ENCODE results near the gene MRPL37.

The MRPL37 gene

DNA sequence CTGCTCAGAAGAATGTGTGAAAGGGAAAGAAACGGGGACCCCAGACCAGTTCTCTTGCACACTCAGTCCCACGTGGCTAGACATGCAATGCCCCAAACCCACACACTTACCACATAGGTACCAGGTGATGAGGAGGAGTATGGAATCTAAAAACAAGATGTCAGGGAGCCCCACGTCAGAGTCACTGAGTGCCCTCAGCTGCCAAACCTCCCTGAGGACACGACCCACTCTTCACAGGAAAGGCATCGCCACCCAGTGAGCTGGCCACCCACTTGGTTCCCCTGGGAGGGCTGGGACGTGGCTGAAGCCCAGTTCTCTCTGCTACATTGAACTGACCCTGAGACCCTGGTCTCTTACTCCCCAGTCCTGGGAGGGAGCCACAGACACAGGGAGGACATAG is 41.4 kb downstream of the MRPL37 start:
- DNase-seq (ENCODE audit: low spot score), result no peak

- DNase-seq (ENCODE audit: low spot score), result no peak
Measured at GRCh38 chr1:54243022-54243421, 43.1 kb downstream of the MRPL37 start.

DNA sequence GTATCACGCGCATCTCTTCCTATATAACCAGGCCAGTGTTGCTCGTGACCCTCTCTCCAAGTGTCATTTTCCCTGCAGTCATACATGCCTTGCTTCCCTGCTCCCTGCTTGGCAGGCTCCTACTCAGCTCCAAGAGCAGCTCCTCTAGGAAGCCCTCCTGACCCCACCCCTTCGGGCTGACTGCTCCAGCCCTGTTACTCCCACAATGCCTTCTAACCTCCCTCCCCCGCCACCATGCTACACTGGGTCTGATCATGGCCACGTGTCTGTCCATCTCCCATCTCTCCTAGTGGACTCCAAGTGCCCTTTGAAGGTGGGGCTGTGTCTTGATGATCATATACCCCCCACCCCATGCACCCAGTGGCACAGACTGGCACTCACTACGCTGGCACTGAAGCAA is 44.7 kb downstream of the MRPL37 start:
- no peak for DNase-seq (ENCODE audit: low spot score)

DNA sequence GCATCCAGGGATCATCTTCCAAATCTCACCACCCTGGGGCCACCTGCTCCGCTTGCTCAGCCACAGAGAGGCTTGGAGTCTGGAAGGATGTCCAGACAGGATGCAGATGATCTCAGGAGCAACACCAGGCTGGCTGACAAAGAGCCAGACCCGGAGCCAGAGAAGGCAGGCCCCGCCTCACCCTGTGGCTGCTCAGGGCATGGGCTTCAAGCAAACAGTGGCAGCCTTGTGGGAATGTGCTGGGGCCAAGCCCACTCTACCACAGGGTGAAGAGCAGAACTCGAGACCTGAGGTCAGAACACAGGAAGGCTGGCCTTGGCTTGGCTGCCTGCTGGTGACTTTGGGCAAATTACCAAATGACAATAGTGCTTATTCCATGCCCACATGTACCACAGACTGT is 45.5 kb downstream of the MRPL37 start:
- no peak for DNase-seq (ENCODE audit: low spot score)

GRCh38 chr1:54246116-54246721 is 46.3 kb downstream of the MRPL37 start:
- no peak for DNase-seq (ENCODE audit: low spot score)

DNA sequence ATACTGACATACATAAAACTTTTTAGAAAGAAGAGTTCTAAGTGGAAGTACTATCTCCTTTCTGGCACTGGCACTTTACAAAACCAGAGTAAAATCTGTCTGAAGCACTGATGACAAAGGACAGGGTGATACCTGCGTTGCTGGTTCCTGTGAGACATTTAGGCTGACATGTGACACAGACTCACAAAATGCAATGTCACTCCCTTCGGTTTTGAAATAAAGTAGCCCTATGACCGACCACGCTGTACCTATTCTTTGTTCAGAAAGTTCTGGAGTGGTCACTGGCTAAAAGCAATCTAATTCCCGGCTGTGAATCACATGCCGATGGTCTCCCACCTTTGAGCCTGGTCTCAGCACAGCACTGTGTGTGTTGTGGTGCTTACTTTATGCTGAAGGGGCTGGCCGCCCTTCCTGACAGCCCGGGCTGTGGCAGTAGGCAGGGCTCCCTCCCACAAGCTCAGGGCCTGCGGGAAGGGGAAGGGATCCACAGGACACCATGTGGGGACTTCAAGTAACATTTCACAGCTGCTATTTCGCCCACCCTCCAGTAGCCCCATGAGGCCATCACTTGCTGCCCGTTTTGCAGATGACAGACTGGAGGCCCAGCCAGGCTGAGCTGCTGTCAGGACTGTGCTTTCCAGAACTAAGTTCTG is 48.0 kb downstream of the MRPL37 start:
- DNase-seq (ENCODE audit: low spot score), result no peak

DNA sequence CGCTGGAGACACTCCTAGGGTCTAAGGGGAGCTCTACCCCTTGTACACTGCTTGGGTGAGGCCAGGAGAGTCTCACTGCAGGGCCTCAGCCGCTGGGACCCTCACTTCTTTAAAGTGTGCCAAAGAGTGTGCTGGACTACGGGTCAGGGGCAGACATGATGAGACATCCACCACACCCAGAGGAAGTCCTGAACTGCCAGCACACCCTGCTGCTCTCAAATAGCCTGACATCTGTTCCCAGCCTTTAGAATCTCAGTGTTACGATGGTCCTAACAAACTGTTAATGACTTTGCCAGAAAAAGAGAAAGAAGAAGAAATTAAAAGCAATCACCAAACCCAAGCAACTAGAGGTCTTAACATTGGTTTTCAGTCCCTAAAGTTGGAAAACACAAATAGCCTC is 49.0 kb downstream of the MRPL37 start:
- no peak for DNase-seq (ENCODE audit: low spot score)

DNA sequence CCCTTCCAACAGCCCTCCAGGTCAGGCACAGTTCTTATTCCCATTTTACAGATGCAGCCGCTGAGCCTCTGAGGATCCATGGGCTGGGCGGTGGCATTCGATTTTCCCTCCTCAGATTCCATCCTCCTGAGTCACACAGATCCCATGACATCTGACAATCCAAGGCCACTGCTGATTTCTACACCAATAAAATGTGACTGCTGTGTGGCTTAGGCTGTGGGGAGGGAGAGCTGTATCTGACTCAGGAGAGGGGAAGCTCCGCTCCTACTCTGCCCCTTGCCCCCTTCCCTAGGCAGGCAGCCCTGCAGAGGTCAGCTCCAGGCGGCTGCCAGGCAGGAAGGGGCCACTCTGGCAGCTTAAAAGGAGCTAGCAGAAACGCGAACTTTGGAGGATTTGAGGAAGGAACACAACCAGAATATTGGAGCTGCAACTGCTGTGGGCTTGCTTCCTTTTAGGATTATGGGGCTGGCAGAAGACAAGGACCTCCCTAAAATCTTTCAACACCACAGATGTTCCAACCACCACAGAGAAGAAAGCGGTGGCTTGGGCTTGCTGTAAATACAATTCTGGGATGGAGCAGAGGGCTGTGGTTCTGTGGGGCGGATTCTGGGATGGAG is 50.0 kb downstream of the MRPL37 start:
- no peak for DNase-seq (ENCODE audit: low spot score)

DNA sequence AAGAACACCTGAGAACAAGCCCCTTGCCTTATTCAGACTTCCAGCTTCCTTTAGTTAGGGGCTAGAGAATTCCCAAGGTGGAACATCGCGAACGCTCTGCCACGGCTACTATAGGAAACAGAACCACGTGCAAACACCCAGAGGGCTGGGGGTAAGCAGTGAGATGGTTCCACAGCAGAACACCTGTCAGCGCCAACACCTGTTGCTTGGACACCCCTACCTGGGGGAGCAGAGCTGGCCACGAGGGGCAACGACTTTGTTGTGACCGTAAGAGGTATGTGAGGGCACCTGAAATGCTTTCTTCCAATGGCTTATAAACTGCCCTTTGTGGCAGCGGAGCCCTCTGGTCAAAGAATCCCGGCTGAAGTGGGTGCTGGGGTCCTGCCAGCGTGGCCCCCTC is 50.7 kb downstream of the MRPL37 start:
- DNase-seq (ENCODE audit: low spot score), result no peak

- DNase-seq (ENCODE audit: low spot score), result no peak
Measured at GRCh38 chr1:54252371-54252936, 52.5 kb downstream of the MRPL37 start.

DNA sequence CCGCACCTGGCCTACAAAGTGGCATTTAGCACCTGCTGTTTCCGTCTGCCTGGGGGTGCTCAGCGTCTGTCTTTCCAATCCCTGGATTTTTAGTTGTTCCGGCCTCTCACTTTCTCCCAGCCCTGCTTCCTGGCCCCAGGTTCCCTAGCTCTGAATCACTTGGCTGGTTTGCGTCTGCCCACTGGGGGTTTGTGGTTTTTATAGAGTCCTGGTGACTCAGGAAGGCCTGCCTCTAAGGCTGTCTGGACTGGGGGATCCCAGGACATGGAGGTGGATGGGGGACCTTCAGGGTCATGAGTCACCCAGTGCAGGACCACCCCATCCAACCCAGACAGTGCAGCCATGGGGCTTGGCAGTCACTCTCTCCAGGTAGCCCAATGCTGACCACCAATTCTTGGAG is 53.5 kb downstream of the MRPL37 start:
- DNase-seq (ENCODE audit: low spot score), result no peak

- no peak for DNase-seq (ENCODE audit: low spot score)
Measured at GRCh38 chr1:54254055-54254454, 54.1 kb downstream of the MRPL37 start.

DNA sequence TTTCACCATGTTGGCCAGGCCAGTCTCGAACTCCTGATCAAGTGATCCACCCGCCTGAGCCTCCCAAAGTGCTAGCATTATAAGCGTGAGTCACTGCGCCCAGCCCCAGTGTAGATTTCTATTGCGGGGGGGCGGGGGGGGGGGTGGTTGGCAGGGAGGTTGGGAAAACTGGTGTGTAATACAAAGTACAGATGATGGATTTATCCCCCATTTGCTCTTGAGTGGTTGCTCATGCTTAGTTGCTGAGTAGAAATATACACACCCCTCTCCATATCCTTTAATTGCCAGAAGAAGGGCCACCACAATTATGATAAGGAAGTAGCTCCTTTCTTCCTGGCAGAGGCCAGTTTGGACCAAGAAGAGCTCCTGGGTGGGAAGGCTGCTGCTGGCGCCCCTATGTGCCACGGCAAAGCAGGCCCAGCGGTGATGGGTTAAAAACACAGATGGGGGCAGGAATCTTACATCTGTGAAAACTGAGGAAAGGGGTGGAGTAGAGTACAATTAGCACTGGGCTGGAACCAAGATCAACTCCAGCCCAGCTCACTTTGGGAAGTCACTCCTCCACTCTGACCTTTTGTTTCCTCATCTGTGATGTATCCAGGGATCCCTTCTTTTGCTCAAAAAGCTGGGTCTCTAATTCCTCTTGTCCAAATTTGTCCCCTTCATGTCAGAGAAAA is 55.2 kb downstream of the MRPL37 start:
- no peak for DNase-seq (ENCODE audit: low spot score)

DNA sequence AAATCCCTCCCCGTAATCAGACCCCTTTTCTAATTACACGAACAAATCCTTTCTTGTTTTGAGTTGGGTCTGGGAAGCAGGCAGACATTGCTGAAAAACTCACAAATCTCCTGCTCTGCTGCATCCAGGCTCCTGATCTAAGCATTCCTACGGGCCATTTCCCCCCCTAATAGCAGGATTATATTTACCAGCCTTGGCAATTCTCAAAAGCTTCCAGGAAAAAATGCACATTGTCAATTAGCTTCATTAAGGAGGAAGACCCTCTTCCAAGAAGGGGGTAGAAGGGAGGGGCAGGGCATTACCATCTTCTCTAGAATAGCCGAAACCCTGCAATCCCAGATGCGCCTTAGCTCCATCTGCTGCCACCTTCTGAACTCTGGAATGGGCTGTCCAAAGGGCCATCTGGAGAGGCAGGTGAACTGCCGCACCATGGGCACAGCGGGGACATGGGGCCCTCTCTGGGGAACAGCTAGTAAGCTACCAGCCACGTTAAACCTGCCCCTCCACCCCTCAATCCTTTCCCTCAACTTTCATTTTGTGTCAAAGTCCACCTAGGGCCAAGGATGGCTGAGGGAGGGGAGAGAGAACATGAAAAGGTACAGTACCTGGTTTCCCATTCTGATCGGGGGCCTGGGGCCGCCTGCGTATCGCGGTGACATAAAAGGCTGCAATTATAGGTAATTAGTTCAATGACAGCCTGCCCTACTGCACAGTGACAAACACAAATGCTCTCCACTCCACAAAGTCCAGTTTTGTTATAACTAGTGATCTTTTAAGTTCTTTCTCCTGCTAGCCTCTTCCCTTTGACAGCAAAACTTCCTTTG is 56.8 kb downstream of the MRPL37 start:
- no peak for DNase-seq (ENCODE audit: low spot score)

- no peak for DNase-seq (ENCODE audit: low spot score)
Measured at GRCh38 chr1:54257346-54257620, 57.3 kb downstream of the MRPL37 start.

DNA sequence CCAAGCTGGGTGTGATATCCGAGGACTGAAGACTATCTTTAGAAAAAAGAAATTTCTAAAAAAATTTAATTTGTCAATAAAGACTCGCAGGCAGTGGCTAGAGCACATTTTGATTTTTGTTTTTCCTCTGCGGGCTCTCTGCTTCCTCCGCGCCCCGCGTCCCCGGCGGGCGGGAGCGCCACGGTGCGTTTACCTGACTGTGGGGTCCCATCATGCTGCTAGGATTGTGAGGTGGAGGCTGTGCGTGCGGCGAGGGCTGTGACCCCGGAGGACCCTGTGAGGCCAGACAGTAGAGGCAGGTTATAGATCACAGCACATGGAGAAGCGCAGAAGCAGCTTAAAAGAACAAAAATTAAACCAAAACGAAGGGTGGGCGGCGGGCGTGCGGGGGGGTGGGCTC is 57.9 kb downstream of the MRPL37 start:
- DNase-seq (ENCODE audit: low spot score), result no peak

DNA sequence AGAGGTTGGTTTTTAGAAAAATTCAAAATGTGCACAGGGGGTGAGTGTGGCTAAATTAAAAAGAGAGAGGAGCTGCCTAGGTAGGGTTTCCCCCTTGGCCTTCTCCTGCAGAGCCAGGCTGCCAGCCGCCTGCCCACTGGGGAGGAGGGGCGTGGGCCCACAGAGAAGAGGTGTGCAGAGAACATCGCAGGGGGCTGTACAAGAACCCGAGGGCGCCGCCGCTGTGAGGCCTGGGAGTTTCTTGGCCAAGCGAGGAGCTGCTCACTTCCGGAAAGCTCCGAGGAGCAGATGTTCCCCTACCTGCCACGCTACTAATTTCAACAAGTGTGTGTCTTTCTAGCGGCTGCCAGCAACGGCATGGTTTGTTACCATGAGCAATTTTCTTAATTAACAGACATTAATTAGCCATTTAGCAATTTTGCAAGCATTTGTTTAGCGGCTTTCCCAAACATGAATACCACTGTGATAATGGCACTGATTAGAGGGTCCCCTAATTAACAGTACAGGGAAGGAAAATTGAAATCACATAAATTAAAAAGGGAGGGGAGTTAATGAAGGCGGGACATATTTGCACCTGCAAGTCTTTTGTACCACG is 59.7 kb downstream of the MRPL37 start:
- no peak for DNase-seq (ENCODE audit: low spot score)

DNA sequence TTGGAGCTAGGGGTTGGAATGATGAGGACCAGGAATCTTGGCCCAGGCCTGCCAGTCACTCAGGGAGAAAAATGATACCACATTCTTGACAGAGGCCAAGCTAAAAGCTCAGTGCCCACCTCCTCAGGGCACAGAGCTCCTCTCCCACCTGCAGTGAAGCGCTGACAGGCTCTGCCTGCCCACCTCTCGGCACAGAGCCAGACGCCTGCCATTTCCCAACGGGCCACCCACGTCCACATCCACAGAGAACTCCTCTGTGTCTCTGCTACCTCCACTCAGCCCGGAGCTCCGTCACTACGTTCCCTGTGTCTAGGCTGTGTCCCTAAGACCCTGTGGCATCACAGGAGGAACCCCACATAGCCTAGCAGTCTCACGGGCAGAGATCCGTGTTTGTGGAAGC is 60.8 kb downstream of the MRPL37 start:
- no peak for DNase-seq (ENCODE audit: low spot score)

DNA sequence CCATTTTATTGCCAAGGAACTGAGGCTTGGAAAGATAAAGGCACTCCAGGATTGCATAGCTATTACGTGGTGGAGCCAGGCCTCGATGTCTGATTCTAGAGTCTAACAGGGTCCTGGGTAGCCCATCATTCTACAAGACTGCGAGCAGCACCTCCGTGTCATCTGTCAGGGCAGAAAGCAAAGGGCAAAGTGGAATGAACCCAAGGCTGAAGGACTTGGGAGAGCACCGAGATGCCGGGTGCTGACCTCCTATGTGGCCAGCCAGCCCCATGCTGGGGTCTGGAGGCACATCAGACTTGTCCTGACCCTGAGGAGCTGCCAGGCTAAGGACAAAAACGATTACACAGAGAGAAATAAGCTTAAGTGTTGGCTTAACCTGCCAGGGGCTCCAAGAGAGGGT is 62.3 kb downstream of the MRPL37 start:
- DNase-seq (ENCODE audit: low spot score), result no peak

DNA sequence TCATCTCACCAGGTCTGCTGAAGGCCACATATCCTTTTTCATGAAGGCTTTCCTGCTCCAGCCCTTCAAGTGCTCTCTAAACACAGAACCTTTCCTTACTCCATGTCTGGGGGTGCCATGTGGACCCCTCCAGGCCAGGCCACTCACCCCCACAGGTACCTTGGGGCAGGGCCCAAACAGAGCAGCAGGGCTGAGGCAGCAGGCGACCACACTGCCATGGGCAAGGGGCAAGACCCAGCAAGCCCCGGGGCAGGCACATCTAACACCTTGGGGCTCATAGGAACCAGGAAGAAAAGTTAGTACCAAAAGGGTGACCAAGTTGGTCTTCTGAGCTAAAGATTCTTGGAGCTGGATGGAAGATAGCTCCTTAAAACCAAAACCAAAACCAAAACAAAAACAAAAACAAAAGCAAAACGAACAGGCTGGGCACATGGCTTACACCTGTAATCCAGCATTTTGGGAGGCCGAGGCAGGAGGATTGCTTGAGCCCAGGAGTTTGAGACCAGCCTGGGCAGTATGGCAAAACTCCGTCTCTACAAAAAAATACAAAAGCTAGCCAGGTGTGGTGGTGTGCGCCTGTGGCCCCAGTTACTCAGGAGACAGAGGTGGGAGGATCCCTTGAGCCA is 63.7 kb downstream of the MRPL37 start:
- no peak for DNase-seq (ENCODE audit: low spot score)

- DNase-seq (ENCODE audit: low spot score), result no peak
Measured at GRCh38 chr1:54265126-54265525, 65.2 kb downstream of the MRPL37 start.
